ENCODE measurements around the gene MRPL40. TPM values are rescaled to one million over a fixed set of nuclear protein-coding genes. Genes with fewer than 3 reads are reported as not detected.

The MRPL40 gene
- total RNA-seq, 2 donors from 2014 or later: 27.1 to 27.2 TPM

GRCh38 chr22:19448739-19449421 is 16.5 kb downstream of the MRPL40 start:
- ATAC-seq (replicated peaks in 1 of 2) (peak; percentile 79 to 80), DNase-seq (peak; percentile 80 to 83)
- no peaks in the 10 kb centered on the region for H3K9me3 Mint-ChIP-seq
- H3K4me1 Mint-ChIP-seq (ENCODE audit: low read depth): peaks cover 51% of the 10 kb centered on the region
- H3K4me3 Mint-ChIP-seq: peak overlapping the region; percentile 94 to 97
- H3K27me3 Mint-ChIP-seq (ENCODE audit: low read depth): no peaks in the 10 kb centered on the region
- H3K27ac Mint-ChIP-seq: peak overlapping the region; percentile 95
- H3K36me3 Mint-ChIP-seq (ENCODE audit: insufficient read depth in 2 of 2): peaks cover 6 to 13% of the 10 kb centered on the region in 2 donors

GRCh38 chr22:19449422-19449767 is 17.1 kb downstream of the MRPL40 start:
- DNase-seq: no peak
- Mint-ChIP-seq H3K4me1 (ENCODE audit: low read depth) (peaks cover 50% of the 10 kb centered on the region), H3K4me3 (peak overlapping the region; percentile 94 to 97), H3K9me3 (no peaks in the 10 kb centered on the region), H3K27me3 (ENCODE audit: low read depth) (no peaks in the 10 kb centered on the region), H3K36me3 (ENCODE audit: insufficient read depth in 2 of 2) (peaks cover 8 to 13% of the 10 kb centered on the region in 2 donors), H3K27ac (peak overlapping the region; percentile 95)
- ATAC-seq (replicated peaks in 1 of 2): no peak

DNA sequence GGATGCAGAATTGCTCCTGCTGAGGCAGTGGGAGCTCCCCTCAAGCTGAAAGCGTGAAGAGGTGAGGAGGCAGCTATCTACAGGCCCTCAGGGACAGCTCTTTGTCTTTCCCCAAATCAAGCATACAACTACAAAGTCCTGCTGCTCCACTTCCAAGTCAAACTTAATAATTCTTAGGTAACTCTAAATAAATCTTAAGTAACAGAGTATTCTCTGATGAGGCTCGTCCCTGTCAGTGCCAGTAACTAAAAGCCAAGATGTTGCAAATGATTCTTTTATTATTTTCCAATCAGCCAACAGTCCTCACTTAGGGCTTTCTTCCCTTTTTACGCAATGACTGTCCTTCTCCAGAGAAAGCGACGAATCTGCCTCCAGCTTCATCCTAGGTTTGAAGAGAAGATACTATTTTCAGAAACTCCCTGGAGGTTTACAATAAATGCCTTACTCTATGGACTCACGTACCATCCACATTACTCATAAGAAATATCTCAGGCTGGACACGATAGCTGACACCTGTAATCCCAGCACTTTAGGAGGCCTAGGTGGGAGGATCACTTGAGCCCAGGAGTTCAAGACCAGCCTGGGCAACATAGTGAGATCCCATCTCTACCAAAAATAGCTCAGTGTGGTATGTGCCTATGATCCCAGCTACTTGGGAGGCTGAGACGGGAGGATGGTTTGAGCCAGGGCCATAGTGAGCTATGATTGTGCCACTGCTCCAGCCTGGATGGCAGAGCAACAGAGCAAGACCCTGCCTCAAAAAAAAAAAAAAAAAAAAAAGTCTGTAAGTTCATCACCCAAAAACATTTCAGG is 18.2 kb downstream of the MRPL40 start:
- H3K27ac Mint-ChIP-seq: peak overlapping the region; percentile 95
- H3K4me1 Mint-ChIP-seq (ENCODE audit: low read depth): peaks cover 41% of the 10 kb centered on the region
- no peak overlapping the region for H3K4me3 Mint-ChIP-seq
- DNase-seq (no peak), ATAC-seq (replicated peaks in 1 of 2) (no peak)
- peaks cover 11 to 18% of the 10 kb centered on the region in 2 donors for H3K36me3 Mint-ChIP-seq (ENCODE audit: insufficient read depth in 2 of 2)
- no peaks in the 10 kb centered on the region for H3K9me3 Mint-ChIP-seq
- no peaks in the 10 kb centered on the region for H3K27me3 Mint-ChIP-seq (ENCODE audit: low read depth)

DNA sequence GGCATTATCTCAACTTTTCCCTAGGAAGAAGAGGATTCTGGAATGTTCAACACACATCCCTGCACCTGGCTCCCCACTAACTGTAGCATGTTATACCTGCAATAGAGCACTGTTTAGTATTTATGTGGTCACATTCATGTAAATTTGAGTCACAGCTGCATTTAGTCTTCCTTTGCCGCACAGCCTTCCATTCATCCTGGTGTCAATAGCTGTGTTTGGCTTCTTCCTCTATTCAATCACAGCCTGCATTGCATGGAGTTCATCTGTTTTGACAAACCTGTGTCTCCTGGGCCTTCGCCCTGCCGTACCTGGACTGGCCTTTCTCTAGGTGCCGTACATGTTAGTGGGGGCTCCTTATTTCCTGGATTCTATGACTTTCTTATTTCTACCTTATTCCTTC is 19.2 kb downstream of the MRPL40 start:
- no peak for ATAC-seq (replicated peaks in 1 of 2)
- Mint-ChIP-seq H3K4me1 (ENCODE audit: low read depth) (peaks cover 33% of the 10 kb centered on the region), H3K36me3 (ENCODE audit: insufficient read depth in 2 of 2) (peaks cover 11 to 16% of the 10 kb centered on the region in 2 donors), H3K4me3 (no peak overlapping the region), H3K27me3 (ENCODE audit: low read depth) (no peaks in the 10 kb centered on the region), H3K9me3 (no peaks in the 10 kb centered on the region), H3K27ac (peak overlapping the region; percentile 20)
- DNase-seq: no peak

GRCh38 chr22:19453718-19454117 is 21.4 kb downstream of the MRPL40 start:
- Mint-ChIP-seq H3K27me3 (ENCODE audit: low read depth) (no peaks in the 10 kb centered on the region), H3K36me3 (ENCODE audit: insufficient read depth in 2 of 2) (peaks cover 5 to 16% of the 10 kb centered on the region in 2 donors)

GRCh38 chr22:19454156-19454555 is 21.8 kb downstream of the MRPL40 start:
- Mint-ChIP-seq H3K9me3 (no peaks in the 10 kb centered on the region), H3K4me3 (no peak overlapping the region), H3K36me3 (ENCODE audit: insufficient read depth in 2 of 2) (peaks cover 5 to 16% of the 10 kb centered on the region in 2 donors), H3K27ac (no peak overlapping the region), H3K27me3 (ENCODE audit: low read depth) (no peaks in the 10 kb centered on the region), H3K4me1 (ENCODE audit: low read depth) (peaks cover 15% of the 10 kb centered on the region)
- ATAC-seq (replicated peaks in 1 of 2) (no peak), DNase-seq (no peak)

More at GRCh38 chr22:19453718-19454117, 21.4 kb downstream of the MRPL40 start:
- Mint-ChIP-seq H3K4me3 (no peak overlapping the region), H3K4me1 (ENCODE audit: low read depth) (peaks cover 19% of the 10 kb centered on the region), H3K27ac (no peak overlapping the region), H3K9me3 (no peaks in the 10 kb centered on the region)
- DNase-seq (no peak), ATAC-seq (replicated peaks in 1 of 2) (no peak)

DNA sequence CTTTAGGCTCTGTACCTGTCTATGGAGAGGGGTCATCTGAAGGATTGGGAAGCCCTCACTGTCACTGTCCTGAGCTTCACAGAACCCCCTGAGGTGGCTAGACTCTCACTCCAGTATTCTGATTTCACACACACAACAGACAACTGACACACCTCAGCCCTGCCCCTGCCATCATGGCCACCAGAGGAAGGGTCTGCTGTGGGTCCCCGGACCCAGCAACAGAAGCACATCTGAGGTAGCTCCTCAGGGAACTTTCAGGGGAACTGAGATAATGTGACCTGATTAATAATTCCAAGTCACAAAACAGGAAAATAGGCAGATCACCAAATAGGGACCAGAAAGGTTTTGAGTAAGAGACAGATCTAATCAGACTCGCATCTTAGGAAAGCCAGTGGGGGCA is 22.7 kb downstream of the MRPL40 start:
- Mint-ChIP-seq H3K4me3 (no peak overlapping the region), H3K9me3 (no peaks in the 10 kb centered on the region), H3K27me3 (ENCODE audit: low read depth) (no peaks in the 10 kb centered on the region), H3K27ac (peak overlapping the region; percentile 58), H3K4me1 (ENCODE audit: low read depth) (peaks cover 9% of the 10 kb centered on the region), H3K36me3 (ENCODE audit: insufficient read depth in 2 of 2) (peaks cover 5 to 16% of the 10 kb centered on the region in 2 donors)
- no peak for DNase-seq
- ATAC-seq (replicated peaks in 1 of 2): no peak

GRCh38 chr22:19455585-19456370 is 23.4 kb downstream of the MRPL40 start:
- Mint-ChIP-seq H3K36me3 (ENCODE audit: insufficient read depth in 2 of 2) (peaks cover 5 to 16% of the 10 kb centered on the region in 2 donors), H3K4me3 (no peak overlapping the region), H3K4me1 (ENCODE audit: low read depth) (peaks cover 9% of the 10 kb centered on the region), H3K27me3 (ENCODE audit: low read depth) (no peaks in the 10 kb centered on the region), H3K9me3 (no peaks in the 10 kb centered on the region), H3K27ac (peak overlapping the region; percentile 3)
- DNase-seq (no peak), ATAC-seq (replicated peaks in 1 of 2) (no peak)

DNA sequence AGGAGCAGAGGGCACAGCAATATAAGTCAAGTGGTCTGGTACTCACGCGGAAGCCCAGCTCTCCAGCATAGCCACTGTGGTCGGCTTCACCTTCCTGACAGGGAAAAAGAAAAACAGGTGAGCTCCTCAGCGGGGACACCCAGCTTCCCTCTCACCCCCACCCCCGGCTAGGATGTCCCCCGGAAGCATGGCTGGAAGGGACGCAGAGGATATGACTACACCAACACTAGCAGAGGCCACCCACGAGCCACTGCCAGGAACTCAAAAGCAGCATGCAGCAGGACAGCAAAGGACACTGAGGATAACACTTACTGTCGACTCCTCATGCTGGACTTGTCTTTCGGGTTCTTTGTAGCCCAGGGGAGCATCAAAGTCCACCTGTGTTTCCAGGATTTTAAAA is 24.2 kb downstream of the MRPL40 start:
- no peak overlapping the region for H3K27ac Mint-ChIP-seq
- peaks cover 8% of the 10 kb centered on the region for H3K4me1 Mint-ChIP-seq (ENCODE audit: low read depth)
- H3K36me3 Mint-ChIP-seq (ENCODE audit: insufficient read depth in 2 of 2): peaks cover 5 to 18% of the 10 kb centered on the region in 2 donors
- H3K27me3 Mint-ChIP-seq (ENCODE audit: low read depth): no peaks in the 10 kb centered on the region
- no peak overlapping the region for H3K4me3 Mint-ChIP-seq
- ATAC-seq (replicated peaks in 1 of 2) (no peak), DNase-seq (no peak)
- H3K9me3 Mint-ChIP-seq: no peaks in the 10 kb centered on the region

- Mint-ChIP-seq H3K9me3 (no peaks in the 10 kb centered on the region), H3K27me3 (ENCODE audit: low read depth) (no peaks in the 10 kb centered on the region), H3K4me3 (no peak overlapping the region), H3K27ac (no peak overlapping the region), H3K36me3 (ENCODE audit: insufficient read depth in 2 of 2) (peaks cover 5 to 14% of the 10 kb centered on the region in 2 donors), H3K4me1 (ENCODE audit: low read depth) (peaks cover 4% of the 10 kb centered on the region)
- DNase-seq (no peak), ATAC-seq (replicated peaks in 1 of 2) (no peak)
Measured at GRCh38 chr22:19457828-19458428, 25.6 kb downstream of the MRPL40 start.

DNA sequence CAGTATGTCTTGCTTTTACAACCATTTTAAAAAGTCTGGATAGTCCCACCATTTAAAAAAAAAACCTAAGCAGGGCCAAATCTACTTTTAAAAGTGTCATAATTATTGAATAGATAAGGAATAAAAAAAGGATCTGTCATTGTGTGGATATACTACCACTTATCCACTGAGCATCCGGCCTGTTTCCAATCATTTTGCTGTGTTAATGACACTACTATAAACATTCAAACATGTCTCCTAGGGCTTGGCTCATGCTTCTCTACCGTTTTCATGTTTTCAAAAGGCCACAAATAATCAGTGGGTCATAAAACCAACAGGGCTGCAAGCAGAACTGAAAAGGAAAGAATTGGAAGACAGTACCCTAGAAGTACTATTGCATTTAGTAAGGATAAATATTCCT is 27.7 kb downstream of the MRPL40 start:
- Mint-ChIP-seq H3K27me3 (ENCODE audit: low read depth) (no peaks in the 10 kb centered on the region), H3K4me3 (no peak overlapping the region), H3K4me1 (ENCODE audit: low read depth) (no peaks in the 10 kb centered on the region), H3K9me3 (no peaks in the 10 kb centered on the region), H3K36me3 (ENCODE audit: insufficient read depth in 2 of 2) (peaks cover 2 to 13% of the 10 kb centered on the region in 2 donors), H3K27ac (no peak overlapping the region)
- ATAC-seq (replicated peaks in 1 of 2): no peak
- no peak for DNase-seq

- Mint-ChIP-seq H3K36me3 (ENCODE audit: insufficient read depth in 2 of 2) (peaks cover 0 to 19% of the 10 kb centered on the region in 2 donors), H3K4me3 (no peak overlapping the region), H3K27me3 (ENCODE audit: low read depth) (no peaks in the 10 kb centered on the region), H3K27ac (peak overlapping the region; percentile 42), H3K9me3 (no peaks in the 10 kb centered on the region), H3K4me1 (ENCODE audit: low read depth) (no peaks in the 10 kb centered on the region)
- ATAC-seq (replicated peaks in 1 of 2) (no peak), DNase-seq (no peak)
Measured at GRCh38 chr22:19461506-19461905, 29.2 kb downstream of the MRPL40 start.
